IMR-90 (cell line): ENCODE results near the gene HELZ.

Experiments used
- CTCF ChIP-seq: conservative IDR thresholded peaks from 2 replicates; pipeline ENCODE4 v1.5.1; 2012; ENCODE audit warnings: mild to moderate bottlenecking, low read depth, low read length, improper control_type of control experiment
- FOS ChIP-seq: fragments of 150-350 bp; IDR thresholded peaks from 2 replicates; pipeline ENCODE4 v1.6.1; 2016; ENCODE audit warnings: low read depth, low read length

- TF ChIP-seq FOS (no peak), CTCF (no peak)
Measured at GRCh38 chr17:67266496-67266895, 21.5 kb upstream of the HELZ start.
